GM12891 (cell line): Measurements from ENCODE around the gene CARD14. TPM values are rescaled to one million over a fixed set of nuclear protein-coding genes. Genes with fewer than 3 reads are reported as not detected.

ENCODE experiments used
- DNase-seq: peaks from one replicate; pipeline ENCODE4 v3.0.0; 2011; ENCODE audit warnings: low spot score; ENCODE audit not compliant: insufficient read length
- FAIRE-seq: peaks from 2 replicates; lab custom pipeline; 2011; peaks lifted over from hg19 to GRCh38; lab: Jason Lieb, UNC
- PAX5 ChIP-seq: IDR thresholded peaks from 2 replicates; pipeline ENCODE4 v1.6.1; 2011; ENCODE audit warnings: low read length, moderate library complexity, mild to moderate bottlenecking; ENCODE audit not compliant: insufficient read depth, severe bottlenecking
- POLR2A ChIP-seq: IDR thresholded peaks from 2 replicates; pipeline ENCODE4 v1.6.1; 2011; ENCODE audit warnings: low read depth, low read length, control low read depth
- POLR2AphosphoS5 ChIP-seq: IDR thresholded peaks from 2 replicates; pipeline ENCODE4 v1.6.1; 2011; ENCODE audit warnings: low read depth, low read length, control low read depth
- POU2F2 ChIP-seq: IDR thresholded peaks from 2 replicates; pipeline ENCODE4 v1.6.1; 2011; ENCODE audit warnings: low read depth, mild to moderate bottlenecking, control low read depth, low read length, moderate library complexity
- SPI1 ChIP-seq: IDR thresholded peaks from 2 replicates; pipeline ENCODE4 v1.6.1; 2011; ENCODE audit warnings: low read depth, low read length, control low read depth
- TAF1 ChIP-seq: IDR thresholded peaks from 2 replicates; pipeline ENCODE4 v1.6.1; 2011; ENCODE audit warnings: low read depth, low read length, control low read depth
- polyA plus RNA-seq: library from polyadenylated mRNA; unstranded; fragments of >200 nt; gene quantifications from one replicate; pipeline ENCODE4 v1.2.1, GENCODE V29; 2012; ENCODE audit warnings: low read depth, missing spikeins, inconsistent platforms; ENCODE audit not compliant: missing spikeins

Gene CARD14
- polyA plus RNA-seq, result 0.18 TPM

DNA sequence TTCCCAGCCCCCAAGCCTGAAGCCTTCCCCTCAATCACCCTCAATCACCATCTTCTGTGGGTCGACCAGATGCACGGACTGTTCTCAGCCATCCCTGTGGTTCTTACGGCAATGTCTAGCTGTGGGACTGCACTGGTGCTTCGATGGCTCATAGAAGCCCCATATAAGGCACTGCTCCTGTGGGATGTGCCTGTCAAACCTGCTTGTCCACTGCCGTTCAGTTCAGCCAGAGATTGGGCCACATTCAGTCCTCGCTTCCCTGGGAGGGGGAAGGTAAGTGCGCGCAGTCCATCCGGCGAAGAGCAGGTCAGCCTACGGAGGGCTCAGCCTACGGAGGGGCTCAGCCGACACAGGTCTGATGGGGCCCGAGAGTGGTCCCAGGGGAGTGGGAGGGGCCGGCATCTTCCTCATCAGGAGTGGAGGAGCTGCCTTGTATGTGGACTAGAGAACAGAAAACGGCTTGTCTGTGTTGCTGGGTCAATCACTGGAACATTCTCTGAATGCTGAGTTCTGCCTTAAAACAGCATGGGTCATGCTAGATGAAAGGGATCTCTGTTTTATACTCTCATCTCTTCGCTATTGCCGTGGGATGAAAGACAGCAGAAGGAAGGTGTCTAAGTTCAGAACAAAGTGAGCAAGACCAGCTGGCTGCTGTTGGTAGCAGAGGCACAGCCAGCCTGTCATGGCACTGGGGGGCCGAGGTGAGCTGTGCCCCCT lies at the start of gene CARD14:
TSS of gene CARD14 (plus strand) at position 247 of the 717 bp plus-strand sequence. CDS start 11,409 bp downstream, outside the sequence.
- DNase-seq (no peak), FAIRE-seq (no peak)
- TF ChIP-seq POLR2AphosphoS5 (no peak), PAX5 (no peak), TAF1 (no peak), POU2F2 (no peak), SPI1 (no peak), POLR2A (no peak)

DNA sequence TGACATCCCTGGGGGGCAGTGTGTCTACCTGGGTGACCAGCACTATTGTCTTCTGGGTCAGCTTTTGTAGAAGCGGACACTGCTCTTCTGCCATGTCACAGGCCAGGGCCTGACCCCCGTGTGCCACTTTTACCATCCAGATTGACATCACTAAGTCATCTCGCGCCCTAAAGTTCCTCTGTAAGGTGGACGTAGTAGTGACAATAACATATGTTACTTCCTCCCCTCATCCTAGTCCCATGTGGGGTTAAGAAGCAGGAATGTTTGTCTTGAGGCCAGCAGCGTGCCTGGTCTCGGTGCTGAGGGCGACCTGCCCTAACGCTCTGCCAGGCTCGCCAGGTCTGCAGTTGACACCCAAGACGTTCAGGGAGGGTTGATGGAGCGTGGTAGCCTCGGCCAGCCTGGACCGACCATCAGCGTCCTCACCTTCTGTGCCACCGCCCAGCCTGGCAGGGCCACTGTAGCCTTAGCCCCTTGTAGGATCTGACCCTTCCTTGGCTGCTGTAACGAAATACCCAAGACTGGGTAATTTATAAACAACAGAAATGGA lies 47.7 kb upstream of the CARD14 start:
- TF ChIP-seq TAF1 (no peak), POLR2AphosphoS5 (no peak), SPI1 (no peak), POLR2A (no peak), POU2F2 (no peak), PAX5 (no peak)
- DNase-seq, result no peak
- no peak for FAIRE-seq

- no peak for DNase-seq
- FAIRE-seq, result no peak
- TF ChIP-seq SPI1 (no peak), POLR2A (no peak), POLR2AphosphoS5 (no peak), POU2F2 (no peak), PAX5 (no peak), TAF1 (no peak)
Observed at GRCh38 chr17:80122926-80123505, 46.8 kb upstream of the CARD14 start.

- TF ChIP-seq SPI1 (no peak), POLR2AphosphoS5 (no peak), PAX5 (no peak), POU2F2 (no peak), TAF1 (no peak), POLR2A (no peak)
- FAIRE-seq (no peak), DNase-seq (no peak)
Observed at GRCh38 chr17:80123791-80124190, 46.0 kb upstream of the CARD14 start.

DNA sequence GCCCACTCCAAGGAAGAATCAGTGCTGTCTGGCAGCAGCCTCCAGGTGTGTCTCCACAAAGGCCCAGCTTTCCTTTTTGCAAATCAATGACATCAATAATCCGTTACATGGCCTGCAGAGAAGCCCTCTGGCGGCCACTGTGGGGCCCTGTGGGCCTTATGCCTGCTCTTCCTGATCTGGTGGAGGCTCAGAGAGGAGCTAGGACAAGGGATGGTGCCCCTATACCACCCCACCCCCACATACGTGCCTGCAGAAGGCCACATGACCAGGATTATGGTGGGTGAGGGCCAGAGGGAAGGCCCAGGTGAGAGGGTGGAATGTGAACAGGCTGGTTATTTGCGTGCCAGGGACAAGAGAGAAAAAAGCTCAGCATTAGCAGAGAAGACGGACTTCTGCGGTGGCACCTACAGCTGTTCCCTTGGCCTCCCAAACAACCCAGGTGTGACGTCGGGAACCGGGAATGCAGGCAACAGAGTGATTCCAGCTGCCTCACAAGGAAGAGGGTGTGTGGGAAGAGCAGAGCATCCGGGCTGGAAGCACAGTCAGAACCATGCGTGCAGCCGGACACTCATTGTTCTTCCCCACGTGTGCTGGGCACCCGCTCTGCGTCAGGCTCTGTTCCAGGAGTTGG lies 45.4 kb upstream of the CARD14 start:
- FAIRE-seq (no peak), DNase-seq (no peak)
- TF ChIP-seq SPI1 (no peak), TAF1 (no peak), POLR2AphosphoS5 (no peak), PAX5 (no peak), POU2F2 (no peak), POLR2A (no peak)

DNA sequence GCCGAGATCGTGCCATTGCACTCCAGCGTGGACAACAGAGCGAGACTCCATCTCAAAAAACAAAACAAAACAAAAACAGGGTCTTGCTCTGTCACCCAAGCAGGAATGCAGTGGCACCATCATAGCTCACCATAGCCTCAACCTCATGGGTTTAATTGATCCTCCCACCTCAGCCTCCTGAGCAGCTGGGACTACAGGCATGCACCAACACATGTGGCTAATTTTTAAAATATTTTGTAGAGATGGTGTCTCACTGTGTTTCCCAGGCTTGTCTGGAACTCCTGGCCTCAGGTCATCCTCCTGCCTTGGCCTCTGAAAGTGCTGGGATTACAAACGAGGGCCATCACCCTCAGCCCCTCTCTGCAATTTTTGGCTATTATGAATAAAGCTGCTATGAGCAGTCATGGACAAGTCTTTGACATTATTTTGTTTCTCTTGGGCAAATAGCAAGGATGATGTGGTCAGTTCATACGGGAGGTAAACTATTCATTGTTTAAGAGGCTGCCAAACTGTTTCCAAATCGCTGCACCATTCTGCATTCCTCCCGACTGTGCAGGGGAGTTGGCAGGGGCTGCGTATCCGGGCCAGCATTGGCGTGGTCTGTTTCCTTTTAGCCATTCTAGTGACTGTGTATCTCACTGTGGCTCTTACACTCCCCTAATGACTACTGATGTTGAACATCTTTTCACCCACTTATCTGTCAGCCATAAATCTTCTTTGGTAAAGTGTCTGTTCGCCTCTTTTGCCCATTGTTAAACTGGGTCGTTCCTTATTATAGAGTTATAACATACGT lies 44.0 kb upstream of the CARD14 start:
- TF ChIP-seq POU2F2 (no peak), PAX5 (no peak), POLR2A (no peak), TAF1 (no peak)
- DNase-seq, result no peak
- FAIRE-seq, result no peak

DNA sequence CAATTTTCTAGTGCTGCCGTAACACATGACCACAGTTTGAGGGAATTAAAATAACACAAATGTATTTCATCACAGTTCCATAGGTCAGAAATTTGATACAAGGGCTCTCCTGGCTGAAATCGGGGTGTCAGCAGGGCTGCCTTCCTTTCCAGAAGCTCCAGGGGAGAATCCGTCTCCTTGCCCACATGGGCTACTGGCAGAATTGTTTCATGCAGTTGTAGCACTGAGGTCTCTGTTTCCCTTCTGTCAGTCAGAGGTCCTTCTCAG lies 43.4 kb upstream of the CARD14 start:
- TF ChIP-seq POU2F2 (no peak), TAF1 (no peak), SPI1 (no peak), PAX5 (no peak), POLR2AphosphoS5 (no peak), POLR2A (no peak)
- DNase-seq, result no peak
- no peak for FAIRE-seq

DNA sequence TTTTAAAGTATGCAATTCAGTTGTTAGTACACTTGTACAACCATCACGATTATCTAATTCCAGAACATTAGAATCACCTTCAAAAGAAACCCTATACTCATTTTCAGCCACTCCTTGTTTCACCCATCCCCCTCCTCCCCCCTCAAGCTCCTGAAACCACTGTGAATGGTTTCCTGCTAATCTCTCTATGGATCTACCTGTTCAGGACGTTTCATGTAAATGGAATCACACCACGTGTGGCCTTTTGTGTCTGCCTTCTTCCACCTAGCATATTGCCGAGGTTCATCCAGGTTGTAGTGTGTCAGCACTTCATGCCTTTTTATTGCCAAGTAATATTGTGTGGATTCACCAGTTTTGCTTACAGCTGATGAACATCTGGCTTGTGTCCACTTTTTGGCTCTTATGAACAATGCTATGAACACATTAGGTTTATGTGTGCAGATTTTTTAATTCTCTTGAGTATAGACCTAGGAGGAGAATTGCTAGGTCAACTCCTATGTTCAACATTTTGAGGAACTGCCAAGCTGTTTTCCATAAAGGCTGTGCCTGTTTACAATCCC lies 40.7 kb upstream of the CARD14 start:
- TF ChIP-seq POU2F2, result no peak
- TF ChIP-seq PAX5, result no peak
- no peak for TF ChIP-seq SPI1
- no peak for TF ChIP-seq POLR2AphosphoS5
- TF ChIP-seq TAF1, result no peak
- TF ChIP-seq POLR2A, result no peak
- FAIRE-seq (no peak), DNase-seq (no peak)
